ENCODE measurements around the gene NR4A1.

Gene NR4A1

DNA sequence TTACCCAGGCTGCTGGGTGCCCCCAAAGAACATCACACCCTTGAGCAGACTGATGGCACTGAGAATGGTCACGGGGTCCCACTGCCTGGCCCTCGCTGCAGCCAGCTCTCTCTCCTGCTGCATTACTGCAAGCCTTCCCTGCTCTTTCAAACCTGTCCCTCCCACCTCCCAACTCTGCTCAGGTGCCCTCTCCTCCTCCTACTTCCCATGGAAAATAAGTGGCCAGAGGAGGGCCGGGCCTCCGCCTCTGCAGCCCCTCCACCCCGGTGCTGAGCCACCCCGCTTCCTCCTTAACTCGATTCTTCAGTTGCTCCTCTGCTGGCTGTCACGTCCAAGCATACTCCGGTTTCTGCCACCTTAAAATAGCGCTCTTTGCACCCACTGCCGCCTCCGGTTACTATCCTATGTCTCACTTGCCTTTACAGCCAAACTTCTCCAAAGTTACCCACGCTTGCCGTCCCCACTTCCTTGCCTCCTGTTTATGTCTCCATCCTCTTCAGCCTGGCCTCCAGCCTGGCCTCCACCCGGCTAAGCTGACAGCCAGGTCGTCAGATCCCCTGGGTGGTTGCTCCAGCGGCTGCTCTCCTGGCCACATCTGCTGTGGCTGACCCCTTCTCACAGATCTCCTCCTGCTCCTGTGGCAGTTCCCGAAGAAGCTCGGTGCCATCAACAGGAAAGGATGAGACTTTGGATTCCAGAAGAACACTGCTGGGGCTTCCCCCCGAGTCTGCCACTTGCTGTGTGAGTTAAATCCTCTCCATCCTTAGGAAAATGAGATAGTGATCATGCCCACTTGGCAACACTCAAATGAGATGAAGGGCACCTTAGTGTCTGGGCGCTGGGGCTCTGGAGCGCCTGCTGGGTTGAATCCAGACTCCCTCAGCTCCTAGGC, 35.9 kb downstream of the NR4A1 start:
- Histone ChIP-seq H3K4me2 (ENCODE audit: low read depth, low read length) (no peak overlapping the region), H3K27ac (ENCODE audit: low read length) (no peak overlapping the region), H3K9me3 (replicated peaks; ENCODE audit: insufficient read depth, low read length) (no peaks in the 10 kb centered on the region), H3K79me2 (ENCODE audit: low read length) (no peaks in the 10 kb centered on the region), H3K4me3 (ENCODE audit: low read length) (no peak overlapping the region), H3K36me3 (replicated peaks; ENCODE audit: insufficient read depth, low read length) (no peaks in the 10 kb centered on the region), H3K9me2 (replicated peaks; ENCODE audit: insufficient read depth, low read length) (no peaks in the 10 kb centered on the region), H3F3A (ENCODE audit: insufficient read depth, low read length) (no peaks in the 10 kb centered on the region), H3K4me1 (ENCODE audit: low read length) (peaks cover 5% of the 10 kb centered on the region; the same call in 1 of the 2 replicates), H3K27me3 (replicated peaks; ENCODE audit: insufficient read depth, low read length) (peaks cover 21% of the 10 kb centered on the region), H2AFZ (ENCODE audit: low read length) (no peak overlapping the region), H3K9ac (ENCODE audit: low read length) (no peak overlapping the region), H4K20me1 (ENCODE audit: insufficient read depth, low read length) (no peaks in the 10 kb centered on the region)
- TF ChIP-seq, protein P1, sequence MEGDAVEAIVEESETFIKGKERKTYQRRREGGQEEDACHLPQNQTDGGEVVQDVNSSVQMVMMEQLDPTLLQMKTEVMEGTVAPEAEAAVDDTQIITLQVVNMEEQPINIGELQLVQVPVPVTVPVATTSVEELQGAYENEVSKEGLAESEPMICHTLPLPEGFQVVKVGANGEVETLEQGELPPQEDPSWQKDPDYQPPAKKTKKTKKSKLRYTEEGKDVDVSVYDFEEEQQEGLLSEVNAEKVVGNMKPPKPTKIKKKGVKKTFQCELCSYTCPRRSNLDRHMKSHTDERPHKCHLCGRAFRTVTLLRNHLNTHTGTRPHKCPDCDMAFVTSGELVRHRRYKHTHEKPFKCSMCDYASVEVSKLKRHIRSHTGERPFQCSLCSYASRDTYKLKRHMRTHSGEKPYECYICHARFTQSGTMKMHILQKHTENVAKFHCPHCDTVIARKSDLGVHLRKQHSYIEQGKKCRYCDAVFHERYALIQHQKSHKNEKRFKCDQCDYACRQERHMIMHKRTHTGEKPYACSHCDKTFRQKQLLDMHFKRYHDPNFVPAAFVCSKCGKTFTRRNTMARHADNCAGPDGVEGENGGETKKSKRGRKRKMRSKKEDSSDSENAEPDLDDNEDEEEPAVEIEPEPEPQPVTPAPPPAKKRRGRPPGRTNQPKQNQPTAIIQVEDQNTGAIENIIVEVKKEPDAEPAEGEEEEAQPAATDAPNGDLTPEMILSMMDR (IDR thresholded peaks at IDR 0.05; ENCODE audit: low read length) = no peak
- TF ChIP-seq EZH2 (optimal IDR thresholded peaks at IDR 0.05; ENCODE audit: low read depth, low read length) (no peak), EZH2phosphoT487 (IDR thresholded peaks at IDR 0.05; ENCODE audit: low read length) (no peak)
- DNase-seq = no peak

DNA sequence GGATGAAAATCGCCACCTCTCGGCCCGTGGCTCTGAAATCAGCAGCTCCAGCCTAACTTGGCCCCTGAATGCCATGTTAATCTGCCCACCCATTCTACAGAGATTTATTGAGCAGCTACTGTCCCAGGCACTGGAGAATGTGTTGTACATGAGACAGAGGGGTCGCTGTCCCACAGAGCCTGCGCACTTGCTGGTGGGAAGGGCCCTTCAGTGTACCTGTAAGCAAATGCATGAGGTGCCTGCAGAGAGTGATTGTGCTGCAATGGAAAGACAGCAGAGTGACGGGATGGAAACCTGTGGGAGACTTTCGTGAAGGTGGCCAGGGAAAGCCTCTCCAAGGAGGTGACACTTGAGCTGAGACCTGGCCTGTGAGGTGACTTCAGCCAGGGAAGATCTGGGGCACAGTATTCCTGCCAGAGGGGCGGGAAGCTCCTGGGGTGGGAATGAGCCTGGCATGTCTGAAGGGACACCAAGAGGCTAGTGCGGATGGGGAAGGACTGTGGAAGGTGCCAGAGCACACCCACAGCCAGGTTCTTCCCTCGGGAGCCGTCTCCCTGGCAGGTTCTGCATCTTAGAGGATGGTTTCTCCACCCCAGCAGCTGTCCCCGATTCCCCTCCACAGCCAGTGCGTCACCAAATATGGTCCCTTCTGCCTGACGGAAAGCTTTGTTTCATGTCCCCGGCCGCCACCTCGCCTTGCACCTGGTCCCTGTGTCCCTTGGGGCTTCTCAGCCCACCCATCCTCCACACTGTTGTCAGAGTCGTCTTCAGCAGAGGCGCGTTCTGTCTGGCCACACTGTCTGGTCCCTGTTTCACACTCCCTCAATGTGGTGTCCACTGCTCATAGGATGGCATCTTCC, 36.9 kb downstream of the NR4A1 start:
- H3F3A ChIP-seq (ENCODE audit: insufficient read depth, low read length) = no peaks in the 10 kb centered on the region
- no peak overlapping the region for H3K9ac ChIP-seq (ENCODE audit: low read length)
- H3K9me3 ChIP-seq (replicated peaks; ENCODE audit: insufficient read depth, low read length) = no peaks in the 10 kb centered on the region
- H4K20me1 ChIP-seq (ENCODE audit: insufficient read depth, low read length) = no peaks in the 10 kb centered on the region
- peaks cover 21% of the 10 kb centered on the region for H3K27me3 ChIP-seq (replicated peaks; ENCODE audit: insufficient read depth, low read length)
- no peak overlapping the region for H3K4me2 ChIP-seq (ENCODE audit: low read depth, low read length)
- TF ChIP-seq, protein P1 (IDR thresholded peaks at IDR 0.05; ENCODE audit: low read length) = no peak
- TF ChIP-seq EZH2 (optimal IDR thresholded peaks at IDR 0.05; ENCODE audit: low read depth, low read length) = no peak
- TF ChIP-seq EZH2phosphoT487 (IDR thresholded peaks at IDR 0.05; ENCODE audit: low read length) = no peak
- H3K9me2 ChIP-seq (replicated peaks; ENCODE audit: insufficient read depth, low read length) = no peaks in the 10 kb centered on the region
- H3K79me2 ChIP-seq (ENCODE audit: low read length) = no peaks in the 10 kb centered on the region
- H3K4me3 ChIP-seq (ENCODE audit: low read length) = no peak overlapping the region
- no peaks in the 10 kb centered on the region for H3K36me3 ChIP-seq (replicated peaks; ENCODE audit: insufficient read depth, low read length)
- no peak overlapping the region for H3K27ac ChIP-seq (ENCODE audit: low read length)
- H3K4me1 ChIP-seq (ENCODE audit: low read length) = peaks cover 2% of the 10 kb centered on the region; the same call in 1 of the 2 replicates
- no peak for DNase-seq
- H2AFZ ChIP-seq (ENCODE audit: low read length) = no peak overlapping the region

DNA sequence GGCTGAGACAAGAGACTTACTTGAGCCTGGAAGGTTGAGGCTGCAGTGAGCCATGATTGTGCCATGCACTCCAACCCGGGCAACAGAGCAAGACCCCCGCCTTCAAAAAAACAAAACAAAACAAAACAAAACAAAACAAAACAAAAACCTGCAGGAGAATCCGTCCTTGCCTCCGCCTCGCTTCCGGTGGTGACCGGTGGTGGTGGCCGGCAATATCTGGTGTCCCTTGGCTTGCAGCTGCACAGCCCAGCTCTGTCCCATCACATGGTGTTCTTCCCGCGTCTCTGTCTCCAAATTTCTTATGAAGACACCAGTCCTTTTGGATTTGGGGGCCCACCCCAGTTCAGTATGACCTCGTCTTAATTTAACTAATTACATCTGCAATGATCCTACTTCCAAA, 38.2 kb downstream of the NR4A1 start:
- no peak overlapping the region for H3K4me2 ChIP-seq (ENCODE audit: low read depth, low read length)
- H2AFZ ChIP-seq (ENCODE audit: low read length) = no peak overlapping the region
- no peaks in the 10 kb centered on the region for H3F3A ChIP-seq (ENCODE audit: insufficient read depth, low read length)
- no peaks in the 10 kb centered on the region for H3K9me2 ChIP-seq (replicated peaks; ENCODE audit: insufficient read depth, low read length)
- no peak overlapping the region for H3K27ac ChIP-seq (ENCODE audit: low read length)
- H3K79me2 ChIP-seq (ENCODE audit: low read length) = no peaks in the 10 kb centered on the region
- H3K4me3 ChIP-seq (ENCODE audit: low read length) = no peak overlapping the region
- TF ChIP-seq EZH2 (optimal IDR thresholded peaks at IDR 0.05; ENCODE audit: low read depth, low read length) (no peak), EZH2phosphoT487 (IDR thresholded peaks at IDR 0.05; ENCODE audit: low read length) (no peak)
- TF ChIP-seq, protein P1 (IDR thresholded peaks at IDR 0.05; ENCODE audit: low read length) = no peak
- H3K9ac ChIP-seq (ENCODE audit: low read length) = no peak overlapping the region
- H4K20me1 ChIP-seq (ENCODE audit: insufficient read depth, low read length) = no peaks in the 10 kb centered on the region
- H3K27me3 ChIP-seq (replicated peaks; ENCODE audit: insufficient read depth, low read length) = peaks cover 21% of the 10 kb centered on the region
- DNase-seq = no peak
- H3K9me3 ChIP-seq (replicated peaks; ENCODE audit: insufficient read depth, low read length) = no peaks in the 10 kb centered on the region
- no peaks in the 10 kb centered on the region for H3K4me1 ChIP-seq (ENCODE audit: low read length)
- H3K36me3 ChIP-seq (replicated peaks; ENCODE audit: insufficient read depth, low read length) = no peaks in the 10 kb centered on the region
